ENCODE measurements around the gene RAD51C. TPM values are rescaled to one million over a fixed set of nuclear protein-coding genes. Genes with fewer than 3 reads are reported as not detected.
"Not testable (repeated sequence)": the region's sequence is repeated elsewhere in the genome, so short reads cannot be mapped to it uniquely, and the experiment has no call there.

Gene RAD51C
- polyA plus RNA-seq, 1 of the 3 experiments (the other 2 are of a cell fraction), result 36.1 TPM

DNA sequence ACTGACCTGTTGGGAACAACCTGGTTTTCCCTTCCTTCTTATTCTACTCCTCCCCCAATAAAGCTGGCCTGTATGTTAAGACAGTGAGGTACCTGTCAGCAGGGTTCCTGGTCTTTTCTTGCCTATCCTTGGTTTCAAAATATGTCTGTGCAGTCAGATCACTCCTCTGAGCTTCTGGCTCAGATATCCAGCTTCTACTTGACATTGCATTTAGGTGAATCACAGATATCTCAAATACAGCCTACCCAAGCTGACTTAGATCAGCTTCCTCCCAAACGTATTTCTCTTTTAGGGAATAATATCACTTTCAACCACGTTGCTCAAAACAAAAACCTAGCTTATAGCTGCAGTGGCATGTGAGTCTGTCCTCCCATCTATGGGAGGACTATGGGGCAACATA is 49.3 kb upstream of the RAD51C start (continued):
- no peak for TF ChIP-seq FOXJ3 (CRISPR knock-in tag; IDR thresholded peaks at IDR 0.05)

DNA sequence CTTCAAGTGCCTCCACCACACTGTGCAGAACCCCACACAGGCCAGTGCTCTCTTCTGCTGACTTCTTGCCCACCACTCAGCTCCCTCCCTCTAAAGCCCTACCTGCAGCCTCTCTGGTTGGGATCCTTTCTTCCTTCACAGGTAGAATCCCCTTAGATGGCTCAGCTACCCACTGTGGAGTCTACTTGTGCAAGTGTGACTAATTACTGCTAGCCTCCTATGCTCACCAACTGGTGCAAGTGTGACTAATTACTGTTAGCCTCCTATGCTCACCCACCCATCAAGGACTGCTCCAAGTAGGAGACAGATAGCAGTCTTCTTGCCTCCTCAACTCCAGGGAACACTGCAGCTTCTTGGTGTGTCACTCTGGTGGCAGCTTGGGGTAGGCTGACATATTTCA is 44.2 kb upstream of the RAD51C start:
- H3K4me2 ChIP-seq, result no peak overlapping the region
- H3K9me2 ChIP-seq, result no peaks in the 10 kb centered on the region
- ChIA-PET POLR2A (interaction anchor here (0.9 to 1.4 kb wide), 2 partner anchors 11 to 17 kb away, joined by 4 to 9 read pairs; no protein-coding TSS in a partner anchor), CTCF (interaction anchor here (1.2 kb wide), 1 partner anchor 16 kb away, joined by 5 read pairs; no protein-coding TSS in a partner anchor)
- no peaks in the 10 kb centered on the region; the same call in 1 of the 2 replicates for H3K27me3 ChIP-seq (ENCODE audit: insufficient read depth)
- no peak for DNase-seq
- H3K4me3 ChIP-seq (ENCODE audit: low read depth in 2 of 2, low read length in 1 of 2), result no peak overlapping the region
- no peaks in the 10 kb centered on the region for H3K79me2 ChIP-seq (ENCODE audit: insufficient read depth)
- no peak overlapping the region for H3K9ac ChIP-seq
- H4K20me1 ChIP-seq (ENCODE audit: insufficient read depth), result no peaks in the 10 kb centered on the region
- H3K9me3 ChIP-seq, result no peaks in the 10 kb centered on the region
- TF ChIP-seq RFX5 (IDR thresholded peaks at IDR 0.05; ENCODE audit: low read length), result no peak
- no peak for TF ChIP-seq TCF12 (IDR thresholded peaks at IDR 0.05)
- no peak for TF ChIP-seq NFIC (IDR thresholded peaks at IDR 0.05; ENCODE audit: borderline replicate concordance)
- no peak for TF ChIP-seq TEAD4 (IDR thresholded peaks at IDR 0.05; ENCODE audit: borderline replicate concordance, insufficient read depth)
- TF ChIP-seq, protein P1, sequence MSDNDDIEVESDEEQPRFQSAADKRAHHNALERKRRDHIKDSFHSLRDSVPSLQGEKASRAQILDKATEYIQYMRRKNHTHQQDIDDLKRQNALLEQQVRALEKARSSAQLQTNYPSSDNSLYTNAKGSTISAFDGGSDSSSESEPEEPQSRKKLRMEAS (IDR thresholded peaks at IDR 0.05; ENCODE audit: low read depth), result no peak
- TF ChIP-seq, protein P2, sequence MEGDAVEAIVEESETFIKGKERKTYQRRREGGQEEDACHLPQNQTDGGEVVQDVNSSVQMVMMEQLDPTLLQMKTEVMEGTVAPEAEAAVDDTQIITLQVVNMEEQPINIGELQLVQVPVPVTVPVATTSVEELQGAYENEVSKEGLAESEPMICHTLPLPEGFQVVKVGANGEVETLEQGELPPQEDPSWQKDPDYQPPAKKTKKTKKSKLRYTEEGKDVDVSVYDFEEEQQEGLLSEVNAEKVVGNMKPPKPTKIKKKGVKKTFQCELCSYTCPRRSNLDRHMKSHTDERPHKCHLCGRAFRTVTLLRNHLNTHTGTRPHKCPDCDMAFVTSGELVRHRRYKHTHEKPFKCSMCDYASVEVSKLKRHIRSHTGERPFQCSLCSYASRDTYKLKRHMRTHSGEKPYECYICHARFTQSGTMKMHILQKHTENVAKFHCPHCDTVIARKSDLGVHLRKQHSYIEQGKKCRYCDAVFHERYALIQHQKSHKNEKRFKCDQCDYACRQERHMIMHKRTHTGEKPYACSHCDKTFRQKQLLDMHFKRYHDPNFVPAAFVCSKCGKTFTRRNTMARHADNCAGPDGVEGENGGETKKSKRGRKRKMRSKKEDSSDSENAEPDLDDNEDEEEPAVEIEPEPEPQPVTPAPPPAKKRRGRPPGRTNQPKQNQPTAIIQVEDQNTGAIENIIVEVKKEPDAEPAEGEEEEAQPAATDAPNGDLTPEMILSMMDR (IDR thresholded peaks at IDR 0.05), result no peak
- TF ChIP-seq POLR2AphosphoS5 (IDR thresholded peaks at IDR 0.05; ENCODE audit: low read depth, low read length), result no peak
- no peak for TF ChIP-seq MXI1 (IDR thresholded peaks at IDR 0.05; ENCODE audit: low read depth, low read length)
- no peak for TF ChIP-seq FOXJ3 (CRISPR knock-in tag; IDR thresholded peaks at IDR 0.05)
- TF ChIP-seq GABPA (IDR thresholded peaks at IDR 0.05; ENCODE audit: low read depth), result no peak
- no peak for TF ChIP-seq RCOR1 (IDR thresholded peaks at IDR 0.05; ENCODE audit: low read length)
- TF ChIP-seq SMC3 (IDR thresholded peaks at IDR 0.05; ENCODE audit: low read depth, low read length), result no peak
- TF ChIP-seq, protein P3, sequence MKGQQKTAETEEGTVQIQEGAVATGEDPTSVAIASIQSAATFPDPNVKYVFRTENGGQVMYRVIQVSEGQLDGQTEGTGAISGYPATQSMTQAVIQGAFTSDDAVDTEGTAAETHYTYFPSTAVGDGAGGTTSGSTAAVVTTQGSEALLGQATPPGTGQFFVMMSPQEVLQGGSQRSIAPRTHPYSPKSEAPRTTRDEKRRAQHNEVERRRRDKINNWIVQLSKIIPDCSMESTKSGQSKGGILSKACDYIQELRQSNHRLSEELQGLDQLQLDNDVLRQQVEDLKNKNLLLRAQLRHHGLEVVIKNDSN (IDR thresholded peaks at IDR 0.05; ENCODE audit: borderline replicate concordance, low read depth), result no peak
- TF ChIP-seq RXRA (IDR thresholded peaks at IDR 0.05; ENCODE audit: borderline replicate concordance, low read depth), result no peak
- no peak for TF ChIP-seq NRF1 (IDR thresholded peaks at IDR 0.05; ENCODE audit: low read depth, low read length)
- TF ChIP-seq, protein P4, sequence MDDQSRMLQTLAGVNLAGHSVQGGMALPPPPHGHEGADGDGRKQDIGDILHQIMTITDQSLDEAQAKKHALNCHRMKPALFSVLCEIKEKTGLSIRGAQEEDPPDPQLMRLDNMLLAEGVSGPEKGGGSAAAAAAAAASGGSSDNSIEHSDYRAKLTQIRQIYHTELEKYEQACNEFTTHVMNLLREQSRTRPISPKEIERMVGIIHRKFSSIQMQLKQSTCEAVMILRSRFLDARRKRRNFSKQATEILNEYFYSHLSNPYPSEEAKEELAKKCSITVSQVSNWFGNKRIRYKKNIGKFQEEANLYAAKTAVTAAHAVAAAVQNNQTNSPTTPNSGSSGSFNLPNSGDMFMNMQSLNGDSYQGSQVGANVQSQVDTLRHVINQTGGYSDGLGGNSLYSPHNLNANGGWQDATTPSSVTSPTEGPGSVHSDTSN (IDR thresholded peaks at IDR 0.05), result no peak
- no peak for TF ChIP-seq EZH2phosphoT487 (IDR thresholded peaks at IDR 0.05; ENCODE audit: borderline replicate concordance, low read depth)
- TF ChIP-seq ELF1 (IDR thresholded peaks at IDR 0.05), result no peak
- TF ChIP-seq FOXM1 (IDR thresholded peaks at IDR 0.05; ENCODE audit: low read depth), result no peak
- TF ChIP-seq MEF2A (IDR thresholded peaks at IDR 0.05; ENCODE audit: borderline replicate concordance, low read depth), result no peak
- no peaks in the 10 kb centered on the region for H3K36me3 ChIP-seq (replicated peaks in 1 of 2; ENCODE audit: control insufficient read depth in 1 of 2, insufficient read depth in 2 of 2, low read length in 1 of 2)
- no peak overlapping the region for H3K27ac ChIP-seq (ENCODE audit: low read depth in 2 of 2, low read length in 1 of 2)
- H3K4me1 ChIP-seq (ENCODE audit: control insufficient read depth in 1 of 2, insufficient read depth in 2 of 2, low read depth in 1 of 2, low read length in 1 of 2), result no peaks in the 10 kb centered on the region
- no peak overlapping the region for H2AFZ ChIP-seq (ENCODE audit: low read depth)
- no peaks in the 10 kb centered on the region for H3F3A ChIP-seq (replicated peaks; ENCODE audit: insufficient read depth)

DNA sequence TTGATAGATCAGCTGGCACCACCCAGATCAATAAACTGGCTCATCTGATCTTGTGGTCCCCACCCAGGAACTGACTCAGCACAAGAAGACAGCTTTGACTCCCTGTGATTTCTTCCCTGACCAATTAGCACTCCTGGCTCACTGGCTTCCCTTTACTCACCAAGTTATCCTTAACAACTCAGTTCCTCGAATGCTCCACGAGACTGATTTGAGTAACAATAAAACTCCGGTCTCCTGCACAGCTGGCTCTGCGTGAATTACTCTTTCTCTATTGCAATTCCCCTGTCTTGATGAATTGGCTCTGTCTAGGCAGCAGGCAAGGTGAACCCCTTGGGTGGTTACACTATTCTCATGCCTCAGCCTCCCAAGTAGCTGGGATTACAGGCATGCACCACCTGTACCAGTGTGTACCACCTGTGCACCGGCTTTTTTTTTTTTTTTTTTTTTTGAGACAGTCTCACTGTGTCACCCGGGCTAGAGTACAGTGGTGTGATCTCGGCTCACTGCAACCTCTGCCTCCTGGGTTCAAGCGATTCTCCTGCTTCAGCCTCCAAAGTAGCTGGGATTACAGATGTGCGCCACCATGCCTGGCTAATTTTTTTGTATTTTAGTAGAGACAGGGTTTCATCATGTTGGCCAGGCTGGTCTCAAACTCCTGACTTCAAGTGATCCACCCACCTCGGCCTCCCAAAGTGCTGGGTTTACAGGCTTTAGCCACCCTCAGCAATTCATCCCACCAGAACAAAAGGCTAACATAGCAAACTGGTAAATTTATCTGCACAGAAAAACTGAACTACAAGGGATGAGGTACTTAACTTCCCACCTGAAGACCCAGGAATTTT is 34.2 kb upstream of the RAD51C start:
- DNase-seq, result peak; percentile 32
- not testable (repeated sequence) for H3K27me3 ChIP-seq (ENCODE audit: insufficient read depth); H3K79me2 ChIP-seq (ENCODE audit: insufficient read depth); H3K4me1 ChIP-seq (ENCODE audit: control insufficient read depth in 1 of 2, insufficient read depth in 2 of 2, low read depth in 1 of 2, low read length in 1 of 2); H3K9ac ChIP-seq; H3K36me3 ChIP-seq (replicated peaks in 1 of 2; ENCODE audit: control insufficient read depth in 1 of 2, insufficient read depth in 2 of 2, low read length in 1 of 2); H3K9me2 ChIP-seq; H2AFZ ChIP-seq (ENCODE audit: low read depth); H3K9me3 ChIP-seq; H4K20me1 ChIP-seq (ENCODE audit: insufficient read depth)
- Histone ChIP-seq H3K4me2 (peak overlapping the region; percentile 80), H3F3A (replicated peaks; ENCODE audit: insufficient read depth) (peaks cover 18% of the 10 kb centered on the region), H3K4me3 (ENCODE audit: low read depth in 2 of 2, low read length in 1 of 2) (peak overlapping the region in 1 of 2 experiments; percentile 59; a peak in 1 of 4 replicates), H3K27ac (ENCODE audit: low read depth in 2 of 2, low read length in 1 of 2) (peak overlapping the region; percentile 76 to 97; a peak in 3 of 4 replicates)
- ChIA-PET POLR2A (interaction anchor here (0.5 to 6.8 kb wide), 10 partner anchors 15 to 346 kb away, joined by 3 to 64 read pairs (median 3); no protein-coding TSS in a partner anchor), CTCF (interaction anchor here (0.9 to 2.8 kb wide), 4 partner anchors 18 to 139 kb away, joined by 3 to 9 read pairs (median 4); no protein-coding TSS in a partner anchor)
- WGBS (ENCODE audit: low lambda C conversion rate), result 74% methylated on average over 10 of the region's 10 CpGs
